GM21360 (cell line): Measurements from ENCODE around the gene EXOSC1.
"Not testable (repeated sequence)": the region's sequence is repeated elsewhere in the genome, so short reads cannot be mapped to it uniquely, and the experiment has no call there.

Experiments
- ATAC-seq: cut with Tn5 transposase; IDR thresholded peaks from one replicate; pipeline ENCODE4 v1.9.1; 2021; ENCODE audit warnings: mild to moderate bottlenecking, moderate library complexity; ENCODE audit not compliant: unreplicated experiment

EXOSC1 gene

GRCh38 chr10:97459933-97460332 lies 14.1 kb upstream of the EXOSC1 start:
- no peak for ATAC-seq

GRCh38 chr10:97459111-97459510 lies 13.3 kb upstream of the EXOSC1 start:
- ATAC-seq: no peak

- no peak for ATAC-seq
Measured at GRCh38 chr10:97456686-97457065, 10.9 kb upstream of the EXOSC1 start.

GRCh38 chr10:97456034-97456685 lies 10.4 kb upstream of the EXOSC1 start:
- ATAC-seq: no peak

- no peak for ATAC-seq
Measured at GRCh38 chr10:97454330-97455036, 8.7 kb upstream of the EXOSC1 start.

- ATAC-seq: no peak
Measured at GRCh38 chr10:97452352-97452751, 6.5 kb upstream of the EXOSC1 start.

- ATAC-seq: no peak
Measured at GRCh38 chr10:97451605-97452004, 5.8 kb upstream of the EXOSC1 start.

GRCh38 chr10:97450828-97451227 lies 5.0 kb upstream of the EXOSC1 start:
- ATAC-seq: no peak

- ATAC-seq: no peak
Measured at GRCh38 chr10:97445357-97445721, 467 bp downstream of the EXOSC1 start.

- ATAC-seq: no peak
Measured at GRCh38 chr10:97444212-97444611, 1.6 kb downstream of the EXOSC1 start.

GRCh38 chr10:97442277-97442676 lies 3.5 kb downstream of the EXOSC1 start:
- no peak for ATAC-seq

GRCh38 chr10:97435211-97435610 lies 10.6 kb downstream of the EXOSC1 start:
- ATAC-seq: no peak

GRCh38 chr10:97434557-97434956 lies 11.2 kb downstream of the EXOSC1 start:
- ATAC-seq: no peak

GRCh38 chr10:97434055-97434454 lies 11.8 kb downstream of the EXOSC1 start:
- no peak for ATAC-seq

GRCh38 chr10:97428572-97428981 lies 17.2 kb downstream of the EXOSC1 start:
- no peak for ATAC-seq

GRCh38 chr10:97427571-97428179 lies 18.1 kb downstream of the EXOSC1 start:
- no peak for ATAC-seq

- ATAC-seq: no peak
Measured at GRCh38 chr10:97426776-97427570, 18.8 kb downstream of the EXOSC1 start.

GRCh38 chr10:97425964-97426775 lies 19.6 kb downstream of the EXOSC1 start, which contains the start of gene PGAM1:
Gene PGAM1, plus strand, starts transcription at chr10:97426191. Its CDS starts 117 bp downstream, at chr10:97426308.
- ATAC-seq: peak; percentile 82

- ATAC-seq: not testable (repeated sequence)
Measured at GRCh38 chr10:97423757-97424098, 22.1 kb downstream of the EXOSC1 start.

GRCh38 chr10:97416565-97416964 lies 29.2 kb downstream of the EXOSC1 start:
- no peak for ATAC-seq

GRCh38 chr10:97412891-97413304 lies 32.9 kb downstream of the EXOSC1 start:
- ATAC-seq: no peak
